Endodermal cell (in vitro differentiated cells): ENCODE results near the gene LARP7. TPM values are rescaled to one million over a fixed set of nuclear protein-coding genes. Genes with fewer than 3 reads are reported as not detected.

Experiments
- DNase-seq: peaks from one replicate; pipeline ENCODE4 v3.0.0-alpha.2; 2017
- H3K27ac ChIP-seq: 2 replicates; pipeline ENCODE4 v1.5.1; 2013; ENCODE audit warnings: mild to moderate bottlenecking, low read depth, low read length, moderate library complexity
- H3K27me3 ChIP-seq: 2 replicates; pipeline ENCODE4 v1.6.1; 2013; ENCODE audit warnings: mild to moderate bottlenecking, low read length, moderate library complexity; ENCODE audit not compliant: insufficient read depth, control insufficient read depth, poor library complexity, severe bottlenecking
- H3K36me3 ChIP-seq: 2 replicates; pipeline ENCODE4 v1.7.0; 2013; ENCODE audit warnings: mild to moderate bottlenecking, low read length, moderate library complexity; ENCODE audit not compliant: control insufficient read depth, insufficient read depth
- H3K4me1 ChIP-seq: one replicate; pipeline ENCODE4 v1.7.0; 2013; ENCODE audit warnings: low read length; ENCODE audit not compliant: control insufficient read depth, insufficient read depth
- H3K4me3 ChIP-seq: 2 replicates; pipeline ENCODE4 v1.5.1; 2013; ENCODE audit warnings: mild to moderate bottlenecking, low read length, moderate library complexity
- H3K9ac ChIP-seq: 2 replicates; pipeline ENCODE4 v1.6.1; 2013; ENCODE audit warnings: mild to moderate bottlenecking, low read length, moderate library complexity; ENCODE audit not compliant: poor library complexity, severe bottlenecking; ENCODE audit errors: extremely low read depth
- H3K9me3 ChIP-seq: 2 replicates; pipeline ENCODE4 v1.6.1; 2013; ENCODE audit warnings: mild to moderate bottlenecking, low read length, moderate library complexity; ENCODE audit not compliant: control insufficient read depth
- H3K27ac Mint-ChIP-seq: 2 replicates; pipeline ENCODE4 v1.8.0; 2020; ENCODE audit warnings: mixed read lengths
- H3K27me3 Mint-ChIP-seq: 2 replicates; pipeline ENCODE4 v1.8.0; 2021; ENCODE audit warnings: mild to moderate bottlenecking, mixed read lengths; ENCODE audit not compliant: insufficient read depth
- H3K36me3 Mint-ChIP-seq: 2 replicates; pipeline ENCODE4 v1.8.0; 2020; ENCODE audit warnings: low read depth, mixed read lengths
- H3K4me1 Mint-ChIP-seq: 2 replicates; pipeline ENCODE4 v1.8.0; 2020; ENCODE audit warnings: mixed read lengths
- H3K4me3 Mint-ChIP-seq: 2 replicates; pipeline ENCODE4 v1.8.0; 2020; ENCODE audit warnings: mild to moderate bottlenecking, moderate library complexity, mixed read lengths
- H3K9me3 Mint-ChIP-seq: 2 replicates; pipeline ENCODE4 v1.8.0; 2020; ENCODE audit warnings: mild to moderate bottlenecking, mixed read lengths
- CTCF ChIP-seq: fragments of 200-600 bp; sonication (generic); conservative IDR thresholded peaks from 2 replicates; pipeline ENCODE4 v1.5.0; 2021; ENCODE audit warnings: antibody characterized with exemption, mild to moderate bottlenecking
- WGBS, 2 experiments: methylation state at CpG; one replicate each; pipeline versions ENCODE4 v1.1.5 to v1.1.7; 2013; ENCODE audit warnings: missing lambda C conversion rate in 2 of 2, mixed read lengths in 1 of 2; ENCODE audit not compliant: insufficient coverage in 1 of 2, insufficient read length in 1 of 2; 5-methylcytosine and 5-hydroxymethylcytosine counted together
- long read RNA-seq, 4 experiments: library from polyadenylated mRNA in 2 of 4; library from RNA in 1 of 4; library from capped mRNA in 1 of 4; stranded (forward) in 3 of 4; unstranded in 1 of 4; transcript quantifications; one replicate each; pipeline ENCODE4 v2.0.0, GENCODE V29; 2020 to 2021; ENCODE audit warnings: inconsistent platforms in 1 of 4
- polyA plus RNA-seq, 2 experiments: library from polyadenylated mRNA; stranded (reverse); fragments of 50-300 nt; gene quantifications; one replicate each; pipeline ENCODE4 v1.2.3, GENCODE V29; 2013
- total RNA-seq, 2 donors: library from RNA; stranded (reverse); fragmentation: NEBNext Ultra II Directional in 1 of 2; extraction: Animal tissue kit (Norgen Biotek cat#: 25700) in 1 of 2; gene quantifications; 2 replicates in 1 of 2; 3 replicates in 1 of 2; pipeline ENCODE4 v1.2.1, GENCODE V29; 2021

LARP7 gene
- 10 to 100 TPM; 36.1 to 52.0 TPM for total RNA-seq
- polyA plus RNA-seq (2013, experiment 1 of 2), result 54.4 TPM
- 63.8 TPM for polyA plus RNA-seq (2013, experiment 2 of 2)
- long read RNA-seq, experiment 1, partial matches to known transcripts, result 13 of 26 reads
- long read RNA-seq, experiment 1, other reads (novel, unspliced or antisense), result 13 of 26 reads
- long read RNA-seq, experiment 2, transcript LARP7-202 (13 exons, 2,286 nt), result major isoform, 7 of 56 reads
- long read RNA-seq, experiment 2, partial matches to known transcripts, result 20 of 56 reads
- long read RNA-seq, experiment 2, other reads (novel, unspliced or antisense), result 28 of 56 reads
- long read RNA-seq, experiment 3, partial matches to known transcripts, result 17 of 28 reads
- long read RNA-seq, experiment 3, other reads (novel, unspliced or antisense), result 10 of 28 reads
- long read RNA-seq, experiment 4, transcript LARP7-202 (13 exons, 2,286 nt), result major isoform, 5 of 76 reads
- long read RNA-seq, experiment 4, partial matches to known transcripts, result 33 of 76 reads
- long read RNA-seq, experiment 4, other reads (novel, unspliced or antisense), result 29 of 76 reads

- peaks cover 16% of the 10 kb centered on the region for H3K36me3 Mint-ChIP-seq
- H3K36me3 ChIP-seq, result peaks cover 9% of the 10 kb centered on the region
- H3K27me3 ChIP-seq, result no peaks in the 10 kb centered on the region
These were observed at the start of gene LARP7, which contains the start of gene ZGRF1 for GRCh38 chr4:112636688-112637551. TSS of gene LARP7 (plus strand) at chr4:112637143. CDS start at chr4:112644670, 7,527 bp downstream. TSS of gene ZGRF1 (minus strand) at chr4:112636909. CDS start at chr4:112633176, 3,733 bp downstream.

GRCh38 chr4:112589206-112589605, 47.7 kb upstream of the LARP7 start:
- DNase-seq, result no peak
- Mint-ChIP-seq H3K4me3 (no peak overlapping the region), H3K4me1 (no peaks in the 10 kb centered on the region), H3K9me3 (no peaks in the 10 kb centered on the region), H3K27me3 (no peaks in the 10 kb centered on the region), H3K36me3 (peaks cover 40% of the 10 kb centered on the region), H3K27ac (no peak overlapping the region)
- Histone ChIP-seq H3K9ac (no peak overlapping the region), H3K27me3 (no peaks in the 10 kb centered on the region), H3K9me3 (peaks cover 15% of the 10 kb centered on the region), H3K4me1 (no peaks in the 10 kb centered on the region), H3K36me3 (peaks cover 28% of the 10 kb centered on the region), H3K27ac (no peak overlapping the region), H3K4me3 (no peak overlapping the region)
- TF ChIP-seq CTCF, result no peak

More at GRCh38 chr4:112636688-112637551, at the start of gene LARP7, which contains the start of gene ZGRF1:
- Histone ChIP-seq H3K9ac (peak within 1 kb of the TSS; percentile 92), H3K4me3 (peak within 1 kb of the TSS; percentile 100), H3K4me1 (peaks cover 5% of the 10 kb centered on the region), H3K27ac (peak within 1 kb of the TSS; percentile 93), H3K9me3 (no peaks in the 10 kb centered on the region)
- no peak within 1 kb of the TSS for H3K27ac Mint-ChIP-seq
- DNase-seq, result peak; percentile 99
- H3K27me3 Mint-ChIP-seq, result no peaks in the 10 kb centered on the region
- H3K4me1 Mint-ChIP-seq, result peaks cover 18% of the 10 kb centered on the region
- TF ChIP-seq CTCF, result peak; percentile 87
- H3K4me3 Mint-ChIP-seq, result no peak within 1 kb of the TSS
- H3K9me3 Mint-ChIP-seq, result no peaks in the 10 kb centered on the region
- 0% methylated on average over 51 to 66 of the region's 66 CpGs for WGBS, 2 experiments

GRCh38 chr4:112591593-112591992, 45.4 kb upstream of the LARP7 start:
- H3K9me3 ChIP-seq, result peaks cover 19% of the 10 kb centered on the region
- Mint-ChIP-seq H3K27ac (no peak overlapping the region), H3K36me3 (peaks cover 29% of the 10 kb centered on the region), H3K4me3 (no peak overlapping the region), H3K9me3 (no peaks in the 10 kb centered on the region), H3K4me1 (no peaks in the 10 kb centered on the region), H3K27me3 (no peaks in the 10 kb centered on the region)
- no peak for TF ChIP-seq CTCF
- no peak overlapping the region for H3K4me3 ChIP-seq
- H3K27ac ChIP-seq, result no peak overlapping the region
- WGBS, 2 experiments, result 84% methylated on average over 1 of the region's 1 CpG; no CpG with 5 or more reads in 1 of the 2 experiments
- H3K27me3 ChIP-seq, result no peaks in the 10 kb centered on the region
- DNase-seq, result no peak
- no peaks in the 10 kb centered on the region for H3K4me1 ChIP-seq
- no peak overlapping the region for H3K9ac ChIP-seq
- peaks cover 31% of the 10 kb centered on the region for H3K36me3 ChIP-seq
